Measurements from ENCODE around the gene ELL2. TPM values are rescaled to one million over a fixed set of nuclear protein-coding genes. Genes with fewer than 3 reads are reported as not detected.

ELL2 gene
- total RNA-seq, 1 donor = 302 TPM

DNA sequence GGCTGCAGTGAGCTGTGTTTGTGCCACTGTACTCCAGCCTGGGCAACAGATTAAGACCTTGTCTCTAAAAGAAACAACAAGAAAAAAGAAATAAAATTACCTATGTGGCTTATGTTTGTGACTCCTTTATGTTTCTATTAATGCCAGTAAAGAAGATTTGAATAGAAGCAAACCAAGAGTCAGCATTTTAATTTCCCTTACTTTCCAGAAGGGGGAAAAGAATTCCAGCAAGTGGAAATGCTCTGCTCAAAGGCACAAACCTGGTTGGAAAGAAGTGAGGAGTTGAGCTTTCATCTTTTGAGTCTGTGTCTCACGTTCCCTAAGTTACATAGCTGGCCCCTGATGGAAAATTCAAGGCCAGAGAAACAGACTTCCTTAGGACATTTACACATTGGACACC is 23.6 kb upstream of the ELL2 start:
- TF ChIP-seq, protein P1, sequence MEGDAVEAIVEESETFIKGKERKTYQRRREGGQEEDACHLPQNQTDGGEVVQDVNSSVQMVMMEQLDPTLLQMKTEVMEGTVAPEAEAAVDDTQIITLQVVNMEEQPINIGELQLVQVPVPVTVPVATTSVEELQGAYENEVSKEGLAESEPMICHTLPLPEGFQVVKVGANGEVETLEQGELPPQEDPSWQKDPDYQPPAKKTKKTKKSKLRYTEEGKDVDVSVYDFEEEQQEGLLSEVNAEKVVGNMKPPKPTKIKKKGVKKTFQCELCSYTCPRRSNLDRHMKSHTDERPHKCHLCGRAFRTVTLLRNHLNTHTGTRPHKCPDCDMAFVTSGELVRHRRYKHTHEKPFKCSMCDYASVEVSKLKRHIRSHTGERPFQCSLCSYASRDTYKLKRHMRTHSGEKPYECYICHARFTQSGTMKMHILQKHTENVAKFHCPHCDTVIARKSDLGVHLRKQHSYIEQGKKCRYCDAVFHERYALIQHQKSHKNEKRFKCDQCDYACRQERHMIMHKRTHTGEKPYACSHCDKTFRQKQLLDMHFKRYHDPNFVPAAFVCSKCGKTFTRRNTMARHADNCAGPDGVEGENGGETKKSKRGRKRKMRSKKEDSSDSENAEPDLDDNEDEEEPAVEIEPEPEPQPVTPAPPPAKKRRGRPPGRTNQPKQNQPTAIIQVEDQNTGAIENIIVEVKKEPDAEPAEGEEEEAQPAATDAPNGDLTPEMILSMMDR (IDR thresholded peaks at IDR 0.05; ENCODE audit: insufficient read depth, low read depth, low read length) = no peak
- H3K4me3 ChIP-seq (ENCODE audit: low read depth, low read length) = no peak overlapping the region
- no peak for DNase-seq (ENCODE audit: low read depth)

DNA sequence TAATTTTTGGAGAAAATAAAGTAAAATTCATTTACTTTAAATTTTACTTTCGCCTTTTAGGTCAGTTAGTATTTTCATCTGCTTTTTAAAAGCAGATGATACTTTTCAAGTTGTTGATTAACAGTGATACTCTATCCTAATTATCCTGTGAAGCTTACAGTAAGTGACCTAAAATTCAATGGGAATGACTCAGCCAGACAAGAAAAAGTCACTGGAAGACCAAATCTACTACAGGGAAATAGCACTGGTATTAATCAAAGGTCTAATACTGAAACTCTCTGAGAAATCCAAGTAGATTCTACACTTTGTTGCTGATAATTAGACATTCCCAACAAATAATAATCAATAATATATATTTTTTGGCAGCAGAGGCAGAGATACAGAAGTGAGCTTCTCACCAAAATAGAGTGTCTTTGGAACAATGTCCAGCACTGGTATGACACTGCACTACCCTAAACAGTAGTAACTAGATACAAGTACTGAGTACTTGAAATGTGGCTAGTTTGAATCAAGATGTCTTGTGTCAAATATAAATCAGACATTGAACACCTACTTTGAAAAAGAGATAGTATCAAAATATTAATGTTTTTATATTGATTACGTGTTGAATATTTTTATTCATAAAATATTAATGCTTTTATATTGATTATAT is 22.8 kb upstream of the ELL2 start:
- no peak overlapping the region for H3K4me3 ChIP-seq (ENCODE audit: low read depth, low read length)
- peak; percentile 42 for DNase-seq (ENCODE audit: low read depth)
- TF ChIP-seq, protein P1 (IDR thresholded peaks at IDR 0.05; ENCODE audit: insufficient read depth, low read depth, low read length) = no peak

DNA sequence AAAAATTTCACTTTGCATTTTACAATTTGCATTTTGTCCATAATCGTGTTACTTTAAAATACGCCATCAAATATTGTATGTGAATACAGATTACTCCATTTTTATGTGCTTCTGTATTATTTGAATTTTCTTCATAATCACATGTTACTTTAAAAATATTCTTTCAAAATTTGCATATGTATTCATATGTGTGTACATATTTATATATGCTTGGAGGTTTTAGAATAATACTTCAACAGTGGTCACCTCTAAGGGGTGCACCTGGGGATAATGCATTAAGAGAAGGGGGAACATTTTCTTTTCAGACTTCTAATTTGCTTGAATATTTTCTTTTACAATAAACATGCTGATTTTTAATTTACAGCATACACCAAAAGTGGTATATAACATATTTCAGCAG is 21.9 kb upstream of the ELL2 start:
- TF ChIP-seq, protein P1 (IDR thresholded peaks at IDR 0.05; ENCODE audit: insufficient read depth, low read depth, low read length) = no peak
- no peak for DNase-seq (ENCODE audit: low read depth)
- no peak overlapping the region for H3K4me3 ChIP-seq (ENCODE audit: low read depth, low read length)

DNA sequence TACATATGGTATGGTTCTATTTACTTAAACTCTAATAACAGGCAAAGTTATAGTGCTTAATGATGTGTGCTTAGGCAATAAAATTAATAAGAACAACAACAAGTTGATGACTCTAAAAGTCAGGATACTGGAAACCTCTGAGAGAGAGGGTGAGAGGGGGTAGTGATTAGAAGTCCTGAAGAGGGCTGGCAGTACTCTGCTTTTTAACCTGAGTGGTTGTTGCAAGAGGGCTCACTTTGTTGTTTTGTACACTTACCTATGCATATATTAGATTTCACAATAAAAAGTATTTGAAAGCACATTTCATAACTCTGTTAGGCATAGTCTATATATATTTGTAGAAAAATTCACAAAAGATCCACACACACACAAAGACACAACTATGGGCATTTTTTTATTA is 21.4 kb upstream of the ELL2 start:
- TF ChIP-seq, protein P1 (IDR thresholded peaks at IDR 0.05; ENCODE audit: insufficient read depth, low read depth, low read length) = no peak
- no peak for DNase-seq (ENCODE audit: low read depth)
- no peak overlapping the region for H3K4me3 ChIP-seq (ENCODE audit: low read depth, low read length)

DNA sequence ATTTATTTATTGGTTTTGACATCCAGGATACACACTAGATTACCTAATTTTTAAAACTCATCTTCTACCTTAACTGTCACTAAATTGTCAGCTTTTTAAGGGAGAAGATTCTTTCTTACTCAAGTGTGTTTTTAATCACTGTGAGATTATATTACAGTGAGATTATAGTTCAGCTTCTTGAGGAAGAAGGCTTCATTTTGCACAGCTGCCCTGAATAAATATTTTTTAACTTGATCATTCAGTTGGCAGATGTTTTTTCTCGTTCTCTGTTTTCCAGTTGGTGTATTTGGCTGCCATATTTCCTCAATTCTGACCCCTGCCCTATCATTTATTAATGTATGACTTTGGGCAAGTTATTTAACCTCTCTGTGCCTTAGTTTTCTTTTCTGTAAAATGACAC is 15.0 kb upstream of the ELL2 start:
- H3K4me3 ChIP-seq (ENCODE audit: low read depth, low read length) = no peak overlapping the region
- DNase-seq (ENCODE audit: low read depth) = no peak
- TF ChIP-seq, protein P1 (IDR thresholded peaks at IDR 0.05; ENCODE audit: insufficient read depth, low read depth, low read length) = no peak

DNA sequence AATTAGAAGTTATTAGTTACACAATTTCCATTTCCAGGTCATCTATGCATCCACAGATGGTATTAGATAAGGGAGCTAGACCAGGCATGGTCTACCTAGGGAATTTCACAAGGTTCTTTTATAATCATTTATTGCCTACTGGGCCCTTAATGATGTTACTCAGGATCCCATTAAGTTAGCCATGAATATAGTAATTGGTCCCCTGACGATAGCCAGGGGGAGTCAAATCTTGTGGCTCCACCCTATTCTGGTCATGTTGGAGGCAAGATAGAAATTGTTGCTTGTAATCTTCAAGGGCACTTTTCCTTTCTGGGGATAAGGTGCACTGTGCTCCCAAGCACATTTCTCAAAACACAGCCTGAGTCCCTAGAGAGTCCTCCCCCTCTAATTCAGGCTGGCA is 14.1 kb upstream of the ELL2 start:
- TF ChIP-seq, protein P1 (IDR thresholded peaks at IDR 0.05; ENCODE audit: insufficient read depth, low read depth, low read length) = no peak
- DNase-seq (ENCODE audit: low read depth) = no peak
- no peak overlapping the region for H3K4me3 ChIP-seq (ENCODE audit: low read depth, low read length)

DNA sequence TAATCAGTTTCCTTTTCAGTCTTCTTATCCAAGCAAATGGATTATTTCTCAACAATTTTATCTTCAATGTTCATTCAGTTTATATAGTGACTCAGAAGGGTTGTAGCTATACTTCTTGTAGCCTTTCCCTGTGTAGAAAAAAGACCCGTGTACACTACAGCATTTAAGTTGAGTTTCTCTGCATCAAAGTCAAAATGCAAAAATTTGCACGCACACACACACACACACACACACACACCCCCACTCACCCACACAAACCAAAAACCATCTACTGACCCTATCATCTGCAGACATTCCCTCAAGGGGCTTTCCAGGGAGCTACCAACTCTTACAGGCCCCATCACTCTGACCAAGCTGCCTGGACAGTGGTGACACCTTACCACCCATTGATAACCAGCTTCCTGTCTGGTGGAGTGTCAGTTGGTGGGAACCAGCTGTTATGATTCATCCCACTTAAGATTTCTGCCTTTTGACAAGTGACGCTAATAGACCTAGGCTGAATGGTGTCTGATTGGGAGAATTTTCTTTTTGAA is 12.2 kb upstream of the ELL2 start:
- peak; percentile 84 for DNase-seq (ENCODE audit: low read depth)
- no peak overlapping the region for H3K4me3 ChIP-seq (ENCODE audit: low read depth, low read length)
- TF ChIP-seq, protein P1 (IDR thresholded peaks at IDR 0.05; ENCODE audit: insufficient read depth, low read depth, low read length) = no peak
